SU-DHL-6 (cell line): Measurements from ENCODE around the gene TBX18.

ENCODE experiments used
- H2AFZ ChIP-seq: fragments of 200-600 bp; sonication (generic); 2 replicates; pipeline ENCODE4 v1.6.1; 2014; ENCODE audit warnings: low read depth, mild to moderate bottlenecking, moderate library complexity, mixed read lengths, antibody characterized with exemption, low read length; ENCODE audit not compliant: severe bottlenecking
- H3F3A ChIP-seq: fragments of 200-600 bp; shearing (Covaris generic); 2 replicates; pipeline ENCODE4 v1.6.0; 2016; ENCODE audit warnings: antibody characterized with exemption, mild to moderate bottlenecking; ENCODE audit not compliant: insufficient read depth
- H3K27ac ChIP-seq: fragments of 200-600 bp; sonication (generic); 2 replicates; pipeline ENCODE4 v1.5.1; 2016; ENCODE audit warnings: low read depth, mild to moderate bottlenecking, low read length, moderate library complexity, mixed read lengths
- H3K27me3 ChIP-seq: fragments of 200-600 bp; sonication (generic), shearing (Covaris generic); 2 replicates; pipeline ENCODE4 v1.6.0; 2014; ENCODE audit warnings: mild to moderate bottlenecking, low read length
- H3K36me3 ChIP-seq: fragments of 200-600 bp; sonication (generic); 2 replicates; pipeline ENCODE4 v1.6.1; 2014; ENCODE audit warnings: mild to moderate bottlenecking, low read length, mixed read lengths
- H3K4me2 ChIP-seq: fragments of 300-600, 200-600 bp; shearing (Covaris generic), sonication (generic); 2 replicates; pipeline ENCODE4 v1.6.0; 2014; ENCODE audit warnings: low read length, low read depth, mild to moderate bottlenecking; ENCODE audit not compliant: poor library complexity, severe bottlenecking
- H3K4me3 ChIP-seq: fragments of 200-600 bp; sonication (generic); 2 replicates; pipeline ENCODE4 v1.5.1; 2014; ENCODE audit warnings: antibody characterized with exemption, low read length, mild to moderate bottlenecking, mixed read lengths; ENCODE audit not compliant: insufficient read depth, poor library complexity, severe bottlenecking
- H3K79me2 ChIP-seq: fragments of 200-600 bp; sonication (generic); 2 replicates; pipeline ENCODE4 v1.6.1; 2014; ENCODE audit warnings: mild to moderate bottlenecking, low read length, moderate library complexity; ENCODE audit not compliant: insufficient read depth
- H3K9ac ChIP-seq: fragments of 200-600 bp; sonication (generic); 2 replicates; pipeline ENCODE4 v1.7.0; 2014; ENCODE audit warnings: mild to moderate bottlenecking, low read length
- H3K9me2 ChIP-seq: fragments of 200-600 bp; sonication (generic); replicated peaks from 2 replicates; pipeline ENCODE4 v1.6.1; 2014; ENCODE audit warnings: low read length; ENCODE audit not compliant: insufficient read depth
- H3K9me3 ChIP-seq: fragments of 200-600 bp; sonication (generic); 2 replicates; pipeline ENCODE4 v1.6.1; 2014; ENCODE audit warnings: low read length, mixed read lengths; ENCODE audit not compliant: insufficient read depth
- H4K20me1 ChIP-seq: fragments of 200-600 bp; sonication (generic); 2 replicates; pipeline ENCODE4 v1.6.1; 2014; ENCODE audit warnings: low read depth, mild to moderate bottlenecking, antibody characterized with exemption, low read length, moderate library complexity, mixed read lengths
- CTCF ChIP-seq: fragments of 200-600 bp; sonication (generic); IDR thresholded peaks from one replicate; pipeline ENCODE4 v1.5.1; 2017; ENCODE audit warnings: antibody characterized with exemption, mild to moderate bottlenecking, low read length, moderate library complexity; ENCODE audit not compliant: insufficient read depth, poor library complexity, severe bottlenecking
- EZH2phosphoT487 ChIP-seq: fragments of 200-600 bp; sonication (generic), shearing (Covaris generic); conservative IDR thresholded peaks from 2 replicates; pipeline ENCODE4 v1.6.1; 2018; ENCODE audit warnings: mild to moderate bottlenecking, antibody characterized with exemption, low read length, moderate library complexity, mixed read lengths

The TBX18 gene

GRCh38 chr6:84645563-84646266 is 118.7 kb downstream of the TBX18 start:
- H2AFZ ChIP-seq: no peak overlapping the region
- 0 out of 2 replicates have a peak, but pooled peaks cover 3% of the 10 kb centered on the region for H3K9me2 ChIP-seq
- H3K4me2 ChIP-seq: no peak overlapping the region
- no peaks in the 10 kb centered on the region for H3K36me3 ChIP-seq
- H3K27me3 ChIP-seq: no peaks in the 10 kb centered on the region
- no peaks in the 10 kb centered on the region for H3F3A ChIP-seq
- no peaks in the 10 kb centered on the region for H4K20me1 ChIP-seq
- no peak overlapping the region for H3K27ac ChIP-seq
- H3K9me3 ChIP-seq: no peaks in the 10 kb centered on the region
- H3K9ac ChIP-seq: no peak overlapping the region
- TF ChIP-seq EZH2phosphoT487 (no peak), CTCF (no peak)
- no peaks in the 10 kb centered on the region for H3K79me2 ChIP-seq
- H3K4me3 ChIP-seq: no peak overlapping the region

GRCh38 chr6:84645000-84645399 is 119.4 kb downstream of the TBX18 start:
- Histone ChIP-seq H3K4me3 (no peak overlapping the region), H2AFZ (no peak overlapping the region)
- TF ChIP-seq CTCF: no peak
- TF ChIP-seq EZH2phosphoT487: no peak

GRCh38 chr6:84643778-84644177 is 120.6 kb downstream of the TBX18 start:
- Histone ChIP-seq H4K20me1 (no peaks in the 10 kb centered on the region), H3K27ac (no peak overlapping the region), H3K4me2 (no peak overlapping the region), H3K4me3 (no peak overlapping the region), H3K27me3 (no peaks in the 10 kb centered on the region), H3K36me3 (no peaks in the 10 kb centered on the region), H3K9me3 (no peaks in the 10 kb centered on the region), H3K9me2 (0 out of 2 replicates have a peak, but pooled peaks cover 3% of the 10 kb centered on the region), H3K9ac (no peak overlapping the region), H3K79me2 (no peaks in the 10 kb centered on the region), H2AFZ (no peak overlapping the region), H3F3A (no peaks in the 10 kb centered on the region)
- TF ChIP-seq EZH2phosphoT487: no peak
- TF ChIP-seq CTCF: no peak

More at GRCh38 chr6:84645000-84645399, 119.4 kb downstream of the TBX18 start:
- no peak overlapping the region for H3K4me2 ChIP-seq
- H3K36me3 ChIP-seq: no peaks in the 10 kb centered on the region
- H3K9me3 ChIP-seq: no peaks in the 10 kb centered on the region
- H3K27me3 ChIP-seq: no peaks in the 10 kb centered on the region
- 0 out of 2 replicates have a peak, but pooled peaks cover 3% of the 10 kb centered on the region for H3K9me2 ChIP-seq
- no peaks in the 10 kb centered on the region for H3K79me2 ChIP-seq
- no peak overlapping the region for H3K9ac ChIP-seq
- H4K20me1 ChIP-seq: no peaks in the 10 kb centered on the region
- no peaks in the 10 kb centered on the region for H3F3A ChIP-seq
- H3K27ac ChIP-seq: no peak overlapping the region
